Gastrocnemius medialis (tissue), 4 donors: Measurements from ENCODE around the gene RAB21.

Experiments
- CTCF ChIP-seq, 5 experiments: fragments of 450-650 bp in 3 of 5; fragments of 200-600 bp in 2 of 5; sonication (generic) in 2 of 5; IDR thresholded peaks in 4 of 5; conservative IDR thresholded peaks in 1 of 5; 1 replicate in 4 of 5; 2 replicates in 1 of 5; pipeline ENCODE4 v1.5.1; 2016 to 2019; ENCODE audit warnings: antibody characterized with exemption in 5 of 5, mild to moderate bottlenecking in 3 of 5, moderate library complexity in 3 of 5
- POLR2A ChIP-seq, 2 donors: fragments of 450-650 bp; IDR thresholded peaks; one replicate each; pipeline ENCODE4 v1.6.1; 2017; ENCODE audit warnings: antibody characterized with exemption in 2 of 2, mild to moderate bottlenecking in 2 of 2, moderate library complexity in 2 of 2

- TF ChIP-seq CTCF (IDR thresholded peaks at IDR 0.05 in 4 of 5, conservative IDR thresholded peaks at IDR 0.05 in 1 of 5): no peak
- no peak for TF ChIP-seq POLR2A (IDR thresholded peaks at IDR 0.05)
These were observed 23.0 kb upstream of the RAB21 start for GRCh38 chr12:71731439-71732356.
